PC-3 (cell line): ENCODE data around the gene DELE1. TPM values are rescaled to one million over a fixed set of nuclear protein-coding genes. Genes with fewer than 3 reads are reported as not detected.

Experiments
- ATAC-seq: fragments of 200-7000 bp; cut with Tn5 transposase; 2 replicates; pipeline ENCODE4 v1.9.1; 2020; ENCODE audit warnings: mild to moderate bottlenecking, moderate library complexity
- BruUV-seq: library from RNA; stranded (reverse); fragments of 400-500 nt; replicated peaks from 2 replicates; lab custom pipeline; 2021; lab: Mats Ljungman, UMichigan
- CTCF ChIA-PET: fragments of 300-600 bp; sonication (Branson Sonifier 250); formaldehyde crosslinking; loops from one replicate; lab custom pipeline; 2022; ENCODE audit warnings: antibody characterized with exemption; lab: Charles Lee
- POLR2A ChIA-PET: fragments of 300-600 bp; sonication (Branson Sonifier 250); formaldehyde crosslinking; loops from one replicate; lab custom pipeline; 2022; ENCODE audit warnings: antibody characterized with exemption; ENCODE audit not compliant: unreplicated experiment; lab: Charles Lee
- DNase-seq: peaks from one replicate; pipeline ENCODE4 v3.0.0-alpha.2; 2015
- H2AFZ ChIP-seq: fragments of 300-600 bp; sonication (generic); 2 replicates; pipeline ENCODE4 v1.6.0; 2016; ENCODE audit warnings: antibody characterized with exemption, low read length
- H3F3A ChIP-seq: fragments of 300-600 bp; sonication (generic); one replicate; pipeline ENCODE4 v1.6.0; 2017; ENCODE audit warnings: antibody characterized with exemption, low read length, control low read depth, mild to moderate bottlenecking; ENCODE audit not compliant: unreplicated experiment
- H3K27ac ChIP-seq: fragments of 300-600 bp; sonication (generic); 2 replicates; pipeline ENCODE4 v1.5.1; 2016; ENCODE audit warnings: mild to moderate bottlenecking, low read length
- H3K27me3 ChIP-seq: fragments of 300-600 bp; sonication (generic); 2 replicates; pipeline ENCODE4 v1.6.1; 2016; ENCODE audit warnings: low read length, mixed read lengths
- H3K36me3 ChIP-seq: fragments of 300-600 bp; sonication (generic); 2 replicates; pipeline ENCODE4 v1.6.1; 2016; ENCODE audit warnings: low read depth, mixed run types, low read length, mixed read lengths
- H3K4me1 ChIP-seq: fragments of 300-600 bp; sonication (generic); 2 replicates; pipeline ENCODE4 v1.5.1; 2016; ENCODE audit warnings: low read length; ENCODE audit not compliant: insufficient read depth
- H3K4me2 ChIP-seq: fragments of 300-600 bp; sonication (generic); 2 replicates; pipeline ENCODE4 v1.6.0; 2016; ENCODE audit warnings: low read length
- H3K4me3 ChIP-seq: fragments of 300-600 bp; sonication (generic); 2 replicates; pipeline ENCODE4 v1.5.1; 2016; ENCODE audit warnings: mild to moderate bottlenecking, low read length, mixed read lengths
- H3K79me2 ChIP-seq: fragments of 300-600 bp; sonication (generic); 2 replicates; pipeline ENCODE4 v1.6.1; 2017; ENCODE audit warnings: low read length, mixed read lengths
- H3K9ac ChIP-seq: fragments of 300-600 bp; sonication (generic); 2 replicates; pipeline ENCODE4 v1.6.0; 2016; ENCODE audit warnings: mild to moderate bottlenecking, low read length
- H3K9me2 ChIP-seq: fragments of 300-600 bp; sonication (generic); replicated peaks from 2 replicates; pipeline ENCODE4 v1.6.1; 2016; ENCODE audit warnings: mixed run types, low read length, mixed read lengths
- H3K9me3 ChIP-seq: fragments of 300-600 bp; sonication (generic); 2 replicates; pipeline ENCODE4 v1.6.1; 2016; ENCODE audit warnings: low read length, mixed read lengths
- H4K20me1 ChIP-seq: fragments of 300-600 bp; sonication (generic); 2 replicates; pipeline ENCODE4 v1.6.1; 2016; ENCODE audit warnings: low read length, mixed read lengths
- EZH2 ChIP-seq: fragments of 300-600 bp; sonication (generic); IDR thresholded peaks from one replicate; pipeline ENCODE4 v1.6.1; 2017; ENCODE audit warnings: antibody characterized with exemption, mild to moderate bottlenecking, low read length; ENCODE audit not compliant: unreplicated experiment
- EZH2phosphoT487 ChIP-seq: fragments of 300-600 bp; sonication (generic); IDR thresholded peaks from 2 replicates; pipeline ENCODE4 v1.6.1; 2018; ENCODE audit warnings: mild to moderate bottlenecking, antibody characterized with exemption, low read length, borderline replicate concordance
- intact Hi-C: fragments of 100-400 bp; cut with micrococcal nuclease; formaldehyde crosslinking; loops from 2 replicates; pipeline ENCODE4 v1.9.0; 2023
- total RNA-seq: library from RNA; depleted of rRNA; stranded (reverse); fragments of >200 nt; gene quantifications from 2 replicates; pipeline ENCODE4 v1.2.3, GENCODE V29; 2014
- TF ChIP-seq, protein P1 (sequence below): fragments of 300-600 bp; sonication (generic); conservative IDR thresholded peaks from 2 replicates; pipeline ENCODE4 v1.5.1; 2017; ENCODE audit warnings: antibody characterized with exemption, low read depth, mild to moderate bottlenecking, low read length

DELE1 gene
- total RNA-seq, 1 experiment from 2014 or later: 46.6 TPM

DNA sequence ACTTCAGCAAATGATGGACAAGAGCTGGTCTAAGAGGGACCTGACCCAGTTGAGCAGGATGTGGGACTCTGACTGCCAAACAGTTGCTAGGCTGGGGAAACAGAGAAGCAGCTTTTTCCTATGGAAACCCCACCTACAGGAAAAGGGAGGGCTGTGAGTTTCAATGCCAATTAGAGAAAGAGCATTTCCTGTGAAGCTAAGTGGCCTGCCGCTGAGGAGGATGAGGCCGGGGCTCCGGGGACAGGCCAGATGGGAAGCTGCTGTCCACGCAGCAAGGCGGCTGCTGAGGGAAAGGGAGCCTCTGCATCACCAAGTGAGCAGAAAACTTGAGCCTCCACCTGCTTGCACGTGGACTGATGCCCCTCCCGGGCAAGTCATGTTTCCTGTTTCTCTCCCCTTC, 34.4 kb downstream of the DELE1 start, which contains the start of gene PCDH12:
PCDH12 (minus strand) TSS at position 90 of the 400 bp plus-strand sequence. CDS start 351 bp downstream, outside the sequence.
- intact Hi-C loops: no loop called here
- POLR2A ChIA-PET: no interaction called here

DNA sequence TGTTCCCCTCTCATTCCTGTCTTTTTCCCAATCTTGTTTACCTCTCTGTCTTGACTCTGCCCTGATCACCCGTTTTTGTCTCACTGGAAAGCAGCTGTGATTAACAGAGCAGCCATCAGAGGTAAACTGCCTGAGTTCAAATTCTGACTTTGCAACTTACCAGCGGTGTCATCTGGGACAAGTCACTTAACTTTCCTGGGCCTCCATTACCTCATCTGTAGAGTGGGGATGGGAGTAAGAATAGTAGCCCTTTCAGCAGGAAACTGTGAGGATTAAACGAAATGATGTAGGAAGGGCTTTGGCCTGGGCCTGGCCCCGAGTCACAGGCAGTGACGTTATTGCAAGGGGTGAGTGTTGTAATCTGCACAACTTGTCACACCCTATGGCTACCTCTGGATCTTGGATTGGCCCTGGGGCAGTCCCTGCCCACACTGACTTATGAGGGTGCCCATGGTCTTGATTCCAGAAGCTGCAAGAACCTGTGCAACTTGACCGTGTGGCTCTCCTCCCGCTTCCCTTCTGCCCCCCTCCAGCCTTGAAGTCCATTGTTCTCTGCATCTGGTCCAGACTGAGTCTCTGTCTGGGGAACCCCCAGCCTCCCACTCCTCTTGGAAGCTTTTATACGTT, 35.0 kb downstream of the DELE1 start:
- ATAC-seq: no peak
- no TSS peak for BruUV-seq
- H3K9me3 ChIP-seq: no peaks in the 10 kb centered on the region
- no peak overlapping the region for H3K9ac ChIP-seq
- no peaks in the 10 kb centered on the region for H3K9me2 ChIP-seq
- no peak overlapping the region for H3K27ac ChIP-seq
- no peaks in the 10 kb centered on the region for H4K20me1 ChIP-seq
- H3K4me3 ChIP-seq: no peak overlapping the region
- ChIA-PET POLR2A (no interaction called here), CTCF (no interaction called here)
- no peaks in the 10 kb centered on the region for H3F3A ChIP-seq
- no peaks in the 10 kb centered on the region for H3K36me3 ChIP-seq
- H3K4me1 ChIP-seq: 0 out of 2 replicates have a peak, but pooled peaks cover 6% of the 10 kb centered on the region
- no peak overlapping the region for H3K4me2 ChIP-seq
- TF ChIP-seq EZH2phosphoT487 (no peak), EZH2 (no peak)
- TF ChIP-seq, protein P1, sequence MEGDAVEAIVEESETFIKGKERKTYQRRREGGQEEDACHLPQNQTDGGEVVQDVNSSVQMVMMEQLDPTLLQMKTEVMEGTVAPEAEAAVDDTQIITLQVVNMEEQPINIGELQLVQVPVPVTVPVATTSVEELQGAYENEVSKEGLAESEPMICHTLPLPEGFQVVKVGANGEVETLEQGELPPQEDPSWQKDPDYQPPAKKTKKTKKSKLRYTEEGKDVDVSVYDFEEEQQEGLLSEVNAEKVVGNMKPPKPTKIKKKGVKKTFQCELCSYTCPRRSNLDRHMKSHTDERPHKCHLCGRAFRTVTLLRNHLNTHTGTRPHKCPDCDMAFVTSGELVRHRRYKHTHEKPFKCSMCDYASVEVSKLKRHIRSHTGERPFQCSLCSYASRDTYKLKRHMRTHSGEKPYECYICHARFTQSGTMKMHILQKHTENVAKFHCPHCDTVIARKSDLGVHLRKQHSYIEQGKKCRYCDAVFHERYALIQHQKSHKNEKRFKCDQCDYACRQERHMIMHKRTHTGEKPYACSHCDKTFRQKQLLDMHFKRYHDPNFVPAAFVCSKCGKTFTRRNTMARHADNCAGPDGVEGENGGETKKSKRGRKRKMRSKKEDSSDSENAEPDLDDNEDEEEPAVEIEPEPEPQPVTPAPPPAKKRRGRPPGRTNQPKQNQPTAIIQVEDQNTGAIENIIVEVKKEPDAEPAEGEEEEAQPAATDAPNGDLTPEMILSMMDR: no peak
- no peaks in the 10 kb centered on the region for H3K79me2 ChIP-seq
- H3K27me3 ChIP-seq: no peaks in the 10 kb centered on the region
- DNase-seq: peak; percentile 9
- intact Hi-C loops: no loop called here
- no peak overlapping the region for H2AFZ ChIP-seq

More for the DNA sequence above, 34.4 kb downstream of the DELE1 start, which contains the start of gene PCDH12:
- Histone ChIP-seq H3K79me2 (no peaks in the 10 kb centered on the region), H3K27ac (no peak within 1 kb of the TSS), H2AFZ (no peak within 1 kb of the TSS), H3K9me2 (no peaks in the 10 kb centered on the region), H3K9ac (no peak within 1 kb of the TSS), H3K4me2 (no peak within 1 kb of the TSS), H3K36me3 (no peaks in the 10 kb centered on the region), H3F3A (no peaks in the 10 kb centered on the region), H4K20me1 (no peaks in the 10 kb centered on the region), H3K9me3 (no peaks in the 10 kb centered on the region), H3K4me3 (no peak within 1 kb of the TSS), H3K4me1 (0 out of 2 replicates have a peak, but pooled peaks cover 6% of the 10 kb centered on the region), H3K27me3 (no peaks in the 10 kb centered on the region)
- TF ChIP-seq EZH2phosphoT487 (no peak), EZH2 (no peak)
- TF ChIP-seq, protein P1: no peak
- no peak for ATAC-seq
- no peak for DNase-seq
- no TSS peak for BruUV-seq
- CTCF ChIA-PET: interaction anchor here (0.5 kb wide), 1 partner anchor 71 kb away, joined by 5 read pairs; no protein-coding TSS in a partner anchor

DNA sequence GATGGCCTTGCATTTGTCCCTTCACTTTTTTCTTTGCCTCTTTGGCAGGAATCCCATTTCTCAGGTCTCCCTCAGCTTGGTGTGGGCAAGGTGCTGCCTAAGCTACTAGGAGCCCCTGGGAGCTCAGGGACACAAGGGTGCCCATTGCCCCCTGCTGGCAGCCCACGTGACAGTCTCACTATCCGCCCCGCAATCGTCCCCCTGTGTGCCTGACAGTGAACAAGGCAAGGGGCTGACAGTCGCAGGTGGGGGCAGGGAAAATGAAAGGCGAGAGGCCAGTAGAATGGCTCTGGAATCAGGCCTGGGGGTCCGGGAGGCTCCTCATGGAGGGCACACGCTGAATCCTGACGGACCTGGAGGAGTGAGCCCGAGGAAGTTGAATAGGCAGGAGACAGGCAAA, 36.3 kb downstream of the DELE1 start:
- Histone ChIP-seq H3F3A (no peaks in the 10 kb centered on the region), H3K79me2 (no peaks in the 10 kb centered on the region), H3K4me2 (no peak overlapping the region), H3K4me1 (0 out of 2 replicates have a peak, but pooled peaks cover 6% of the 10 kb centered on the region), H3K9me2 (no peaks in the 10 kb centered on the region), H3K36me3 (no peaks in the 10 kb centered on the region), H3K4me3 (no peak overlapping the region), H2AFZ (no peak overlapping the region), H3K27ac (no peak overlapping the region), H3K9me3 (no peaks in the 10 kb centered on the region), H3K27me3 (no peaks in the 10 kb centered on the region), H4K20me1 (no peaks in the 10 kb centered on the region), H3K9ac (no peak overlapping the region)
- no TSS peak for BruUV-seq
- no peak for TF ChIP-seq EZH2
- TF ChIP-seq EZH2phosphoT487: no peak
- TF ChIP-seq, protein P1: peak; percentile 49; the same call in 1 of the 2 replicates
- ATAC-seq (peak; percentile 52; the same call in 1 of the 2 replicates), DNase-seq (no peak)
- intact Hi-C loops: loop anchor here (1.0 kb wide), 2 partner anchors 71 to 268 kb away; no protein-coding TSS in a partner anchor
- ChIA-PET CTCF (interaction anchor here (0.6 to 1.5 kb wide), 3 partner anchors 69 to 268 kb away, joined by 3 to 11 read pairs (median 7); no protein-coding TSS in a partner anchor), POLR2A (no interaction called here)
